HFFc6 (cell line): ENCODE results near the gene TAS1R1. TPM values are rescaled to one million over a fixed set of nuclear protein-coding genes. Genes with fewer than 3 reads are reported as not detected.

Experiments used
- DNase-seq: peaks from one replicate; pipeline ENCODE4 v3.0.0-alpha.2; 2018
- H3K27ac Mint-ChIP-seq: 2 replicates; pipeline ENCODE4 v1.8.0; 2020; ENCODE audit warnings: mild to moderate bottlenecking, mixed read lengths
- H3K27me3 Mint-ChIP-seq: 2 replicates; pipeline ENCODE4 v1.8.0; 2021; ENCODE audit warnings: mild to moderate bottlenecking, moderate library complexity, mixed read lengths; ENCODE audit not compliant: insufficient read depth
- H3K36me3 Mint-ChIP-seq: 2 replicates; pipeline ENCODE4 v1.8.0; 2021; ENCODE audit warnings: low read depth, mixed read lengths
- H3K4me1 Mint-ChIP-seq: 2 replicates; pipeline ENCODE4 v1.8.0; 2020; ENCODE audit warnings: low read depth, mixed read lengths
- H3K4me3 Mint-ChIP-seq: 2 replicates; pipeline ENCODE4 v1.8.0; 2020; ENCODE audit warnings: mild to moderate bottlenecking, moderate library complexity, mixed read lengths
- H3K9me3 Mint-ChIP-seq: 2 replicates; pipeline ENCODE4 v1.8.0; 2020; ENCODE audit warnings: mild to moderate bottlenecking, mixed read lengths
- CTCF ChIP-seq: fragments of 200-600 bp; sonication (generic); IDR thresholded peaks from 2 replicates; pipeline ENCODE4 v1.5.0; 2021; ENCODE audit warnings: antibody characterized with exemption, mild to moderate bottlenecking
- total RNA-seq, 6 experiments: library from RNA; stranded (reverse); fragmentation: NEBNext Ultra II Directional; extraction: Animal tissue kit (Norgen Biotek cat#: 25700); gene quantifications; 2 replicates in 1 of 6; 3 replicates in 5 of 6; pipeline ENCODE4 v1.2.3, GENCODE V29; 2021

The TAS1R1 gene
- total RNA-seq, 6 experiments from 2014 or later, result not detected

GRCh38 chr1:6588893-6589520, 33.9 kb downstream of the TAS1R1 start:
- no peak overlapping the region for H3K4me3 Mint-ChIP-seq
- H3K27ac Mint-ChIP-seq, result no peak overlapping the region
- 0 out of 2 replicates have a peak, but pooled peaks cover 4% of the 10 kb centered on the region for H3K4me1 Mint-ChIP-seq
- TF ChIP-seq CTCF, result no peak
- no peak for DNase-seq
- 0 out of 2 replicates have a peak, but pooled peaks cover 4% of the 10 kb centered on the region for H3K27me3 Mint-ChIP-seq
- H3K36me3 Mint-ChIP-seq, result peaks cover 2% of the 10 kb centered on the region; the same call in 1 of the 2 replicates
- no peaks in the 10 kb centered on the region for H3K9me3 Mint-ChIP-seq

- Mint-ChIP-seq H3K4me3 (no peak overlapping the region), H3K27me3 (0 out of 2 replicates have a peak, but pooled peaks cover 4% of the 10 kb centered on the region), H3K4me1 (0 out of 2 replicates have a peak, but pooled peaks cover 4% of the 10 kb centered on the region), H3K9me3 (no peaks in the 10 kb centered on the region), H3K27ac (peak overlapping the region; percentile 29; the same call in 1 of the 2 replicates), H3K36me3 (peaks cover 4% of the 10 kb centered on the region; the same call in 1 of the 2 replicates)
- DNase-seq, result no peak
- no peak for TF ChIP-seq CTCF
Observed at GRCh38 chr1:6590046-6590445, 34.9 kb downstream of the TAS1R1 start.

DNA sequence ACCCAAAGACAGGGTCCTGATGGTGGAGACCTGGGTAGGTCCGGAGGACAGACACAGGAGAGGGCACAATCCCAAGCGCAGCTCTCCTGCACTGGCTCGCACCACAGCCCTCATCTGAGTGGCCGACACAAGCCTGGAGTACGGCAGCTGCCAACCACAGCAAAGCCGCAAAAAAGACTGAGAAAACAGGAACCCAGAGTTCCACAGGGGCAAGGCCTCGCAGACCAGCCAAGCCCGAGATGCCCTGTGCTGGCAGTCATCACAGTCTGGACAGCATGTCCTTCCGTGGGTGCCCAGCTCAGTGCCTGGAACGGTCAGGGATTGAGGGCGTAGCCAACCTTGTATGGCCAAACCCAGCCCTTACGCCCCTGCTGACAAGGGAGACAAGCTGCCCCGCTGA, 36.1 kb downstream of the TAS1R1 start:
- Mint-ChIP-seq H3K4me1 (0 out of 2 replicates have a peak, but pooled peaks cover 4% of the 10 kb centered on the region), H3K9me3 (no peaks in the 10 kb centered on the region), H3K27me3 (0 out of 2 replicates have a peak, but pooled peaks cover 4% of the 10 kb centered on the region), H3K36me3 (peaks cover 9% of the 10 kb centered on the region), H3K27ac (no peak overlapping the region), H3K4me3 (no peak overlapping the region)
- TF ChIP-seq CTCF, result no peak
- DNase-seq, result no peak

DNA sequence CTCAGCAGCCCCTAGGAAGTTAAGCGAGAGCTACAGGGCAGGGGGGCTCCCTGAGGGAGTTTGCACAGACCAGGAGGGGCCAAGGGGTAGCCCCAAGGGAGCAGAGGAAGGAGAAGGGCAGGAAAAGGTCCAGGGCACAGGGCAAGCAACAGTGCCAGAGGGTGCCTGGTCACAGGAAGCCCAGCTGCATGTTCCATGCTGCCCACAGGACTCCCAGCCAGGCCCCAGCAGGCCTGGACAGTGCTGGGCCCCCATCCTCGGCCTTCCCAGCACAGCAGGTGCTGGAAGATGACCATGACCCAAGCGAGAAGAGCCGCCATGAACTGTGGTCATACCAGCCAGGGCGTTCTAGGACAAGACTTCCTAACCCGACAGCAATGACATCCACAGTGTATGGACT, 36.5 kb downstream of the TAS1R1 start:
- peaks cover 12% of the 10 kb centered on the region for H3K36me3 Mint-ChIP-seq
- no peak for DNase-seq
- no peak overlapping the region for H3K27ac Mint-ChIP-seq
- H3K27me3 Mint-ChIP-seq, result 0 out of 2 replicates have a peak, but pooled peaks cover 4% of the 10 kb centered on the region
- no peak overlapping the region for H3K4me3 Mint-ChIP-seq
- 0 out of 2 replicates have a peak, but pooled peaks cover 4% of the 10 kb centered on the region for H3K4me1 Mint-ChIP-seq
- no peak for TF ChIP-seq CTCF
- H3K9me3 Mint-ChIP-seq, result no peaks in the 10 kb centered on the region

- no peak for TF ChIP-seq CTCF
- Mint-ChIP-seq H3K9me3 (no peaks in the 10 kb centered on the region), H3K27ac (no peak overlapping the region), H3K4me3 (no peak overlapping the region), H3K27me3 (0 out of 2 replicates have a peak, but pooled peaks cover 4% of the 10 kb centered on the region), H3K36me3 (peaks cover 12% of the 10 kb centered on the region), H3K4me1 (0 out of 2 replicates have a peak, but pooled peaks cover 4% of the 10 kb centered on the region)
- DNase-seq, result no peak
Observed at GRCh38 chr1:6592441-6592840, 37.3 kb downstream of the TAS1R1 start.
